CD14-positive monocyte (primary cell): ENCODE data around the gene EPHA3. TPM values are rescaled to one million over a fixed set of nuclear protein-coding genes. Genes with fewer than 3 reads are reported as not detected.

Experiments used
- DNase-seq, 3 donors: peaks; one replicate each; pipeline ENCODE4 v3.0.0-alpha.2; 2011 to 2022
- H2AFZ ChIP-seq: 2 replicates; pipeline ENCODE4 v1.6.0; 2012; ENCODE audit warnings: mild to moderate bottlenecking, low read depth, low read length, inconsistent platforms; ENCODE audit not compliant: insufficient read depth, poor library complexity, severe bottlenecking
- H3K27ac ChIP-seq, 2 donors: 1 replicate in 1 of 2; 2 replicates in 1 of 2; pipeline ENCODE4 v1.5.1; 2012 to 2013; ENCODE audit warnings: low read length in 2 of 2, control low read depth in 1 of 2, inconsistent platforms in 1 of 2, low read depth in 1 of 2, mild to moderate bottlenecking in 1 of 2
- H3K27me3 ChIP-seq, 2 donors: one replicate each; pipeline versions ENCODE4 v1.6.0 to v1.6.1; 2011 to 2013; ENCODE audit warnings: low read length in 2 of 2; ENCODE audit not compliant: control insufficient read depth in 2 of 2, insufficient read depth in 2 of 2
- H3K36me3 ChIP-seq, 2 donors: replicated peaks in 1 of 2; 1 replicate in 1 of 2; 2 replicates in 1 of 2; pipeline versions ENCODE4 v1.5.1 to v1.6.1; 2012 to 2013; ENCODE audit warnings: low read length in 2 of 2, control low read depth in 1 of 2, inconsistent platforms in 1 of 2, mild to moderate bottlenecking in 1 of 2; ENCODE audit not compliant: insufficient read depth in 2 of 2, control insufficient read depth in 1 of 2
- H3K4me1 ChIP-seq, 2 donors: 1 replicate in 1 of 2; 2 replicates in 1 of 2; pipeline versions ENCODE4 v1.5.1 to v1.6.1; 2012 to 2013; ENCODE audit warnings: low read length in 2 of 2, control low read depth in 1 of 2, inconsistent platforms in 1 of 2, mild to moderate bottlenecking in 1 of 2, moderate library complexity in 1 of 2; ENCODE audit not compliant: insufficient read depth in 2 of 2, control insufficient read depth in 1 of 2
- H3K4me2 ChIP-seq: replicated peaks from 2 replicates; pipeline ENCODE3; 2012; ENCODE audit warnings: low read length, moderate library complexity, mild to moderate bottlenecking; ENCODE audit not compliant: poor library complexity, severe bottlenecking; ENCODE audit errors: extremely low read depth
- H3K4me3 ChIP-seq, 3 experiments: fragments of 200-600 bp in 1 of 3; sonication (generic) in 1 of 3; replicated peaks in 1 of 3; 1 replicate in 2 of 3; 2 replicates in 1 of 3; pipeline ENCODE4 v1.5.1; 2011 to 2013; ENCODE audit warnings: low read length in 3 of 3, mild to moderate bottlenecking in 3 of 3, control low read depth in 2 of 3, low read depth in 2 of 3, inconsistent platforms in 1 of 3, moderate library complexity in 1 of 3
- H3K79me2 ChIP-seq: 2 replicates; pipeline ENCODE4 v1.6.0; 2012; ENCODE audit warnings: mild to moderate bottlenecking, control low read depth, inconsistent platforms, low read length, moderate library complexity; ENCODE audit not compliant: insufficient read depth
- H3K9ac ChIP-seq: 2 replicates; pipeline ENCODE4 v1.6.0; 2017; ENCODE audit warnings: low read length, mild to moderate bottlenecking; ENCODE audit not compliant: insufficient read depth, poor library complexity, severe bottlenecking
- H3K9me3 ChIP-seq, 2 donors: replicated peaks in 1 of 2; 1 replicate in 1 of 2; 2 replicates in 1 of 2; pipeline versions ENCODE4 v1.5.1 to v1.6.1; 2012 to 2013; ENCODE audit warnings: low read length in 2 of 2, control low read depth in 1 of 2; ENCODE audit not compliant: control insufficient read depth in 1 of 2, insufficient read depth in 1 of 2
- H4K20me1 ChIP-seq: 2 replicates; pipeline ENCODE4 v1.6.0; 2012; ENCODE audit warnings: mild to moderate bottlenecking, low read length, control low read depth, moderate library complexity; ENCODE audit not compliant: insufficient read depth
- H3K27ac Mint-ChIP-seq, 7 donors: one replicate each; pipeline ENCODE4 v1.8.0; 2020; ENCODE audit warnings: mild to moderate bottlenecking in 7 of 7, mixed read lengths in 7 of 7, moderate library complexity in 6 of 7, inconsistent platforms in 2 of 7
- H3K27me3 Mint-ChIP-seq, 3 donors: one replicate each; pipeline ENCODE4 v1.8.0; 2021 to 2022; ENCODE audit warnings: low read depth in 3 of 3, mild to moderate bottlenecking in 3 of 3, mixed read lengths in 3 of 3, moderate library complexity in 3 of 3, inconsistent platforms in 1 of 3
- H3K36me3 Mint-ChIP-seq, 2 donors: one replicate each; pipeline ENCODE4 v1.8.0; 2020; ENCODE audit warnings: mixed read lengths in 2 of 2, inconsistent platforms in 1 of 2, mild to moderate bottlenecking in 1 of 2
- H3K4me1 Mint-ChIP-seq: one replicate; pipeline ENCODE4 v1.8.0; 2020; ENCODE audit warnings: mild to moderate bottlenecking, mixed read lengths
- H3K4me3 Mint-ChIP-seq, 2 donors: one replicate each; pipeline ENCODE4 v1.8.0; 2020; ENCODE audit warnings: mild to moderate bottlenecking in 2 of 2, mixed read lengths in 2 of 2, moderate library complexity in 1 of 2
- H3K9me3 Mint-ChIP-seq, 7 donors: one replicate each; pipeline ENCODE4 v1.8.0; 2020 to 2022; ENCODE audit warnings: mixed read lengths in 7 of 7, mild to moderate bottlenecking in 6 of 7, moderate library complexity in 6 of 7, inconsistent platforms in 2 of 7
- WGBS: methylation state at CpG from one replicate; pipeline ENCODE4 v1.1.5; 2013; ENCODE audit warnings: missing lambda C conversion rate; ENCODE audit not compliant: insufficient coverage; 5-methylcytosine and 5-hydroxymethylcytosine counted together
- intact Hi-C, 2 donors: fragments of 100-400 bp; cut with micrococcal nuclease; formaldehyde crosslinking; loops; one replicate each; pipeline versions ENCODE4 v1.15.0 to v1.15.1; 2023
- polyA plus RNA-seq, 3 donors: library from polyadenylated mRNA; depleted of rRNA in 1 of 3; unstranded in 2 of 3; stranded (reverse) in 1 of 3; fragments of 300-500 nt in 2 of 3; fragments of >200 nt in 1 of 3; fragmentation: Illumina TruSeq in 2 of 3; gene quantifications; 1 replicate in 2 of 3; 2 replicates in 1 of 3; pipeline ENCODE4 v1.2.3, GENCODE V29; 2012 to 2021
- TF ChIP-seq, protein P1 (sequence below): fragments of 200-600 bp; IDR thresholded peaks from one replicate; pipeline ENCODE4 v1.8.0; 2022; ENCODE audit warnings: antibody characterized with exemption, mild to moderate bottlenecking

EPHA3 gene
- polyA plus RNA-seq, 3 donors = not detected

GRCh38 chr3:89446593-89446992 lies 339.2 kb downstream of the EPHA3 start:
- Histone ChIP-seq H3K27ac (no peak overlapping the region), H3K4me1 (no peaks in the 10 kb centered on the region), H4K20me1 (no peaks in the 10 kb centered on the region), H3K9me3 (no peaks in the 10 kb centered on the region), H2AFZ (no peak overlapping the region), H3K9ac (no peak overlapping the region), H3K79me2 (no peaks in the 10 kb centered on the region), H3K27me3 (no peaks in the 10 kb centered on the region), H3K4me2 (no peak overlapping the region), H3K36me3 (no peaks in the 10 kb centered on the region), H3K4me3 (no peak overlapping the region)
- H3K27me3 Mint-ChIP-seq = no peaks in the 10 kb centered on the region
- no peaks in the 10 kb centered on the region for H3K36me3 Mint-ChIP-seq
- TF ChIP-seq, protein P1, sequence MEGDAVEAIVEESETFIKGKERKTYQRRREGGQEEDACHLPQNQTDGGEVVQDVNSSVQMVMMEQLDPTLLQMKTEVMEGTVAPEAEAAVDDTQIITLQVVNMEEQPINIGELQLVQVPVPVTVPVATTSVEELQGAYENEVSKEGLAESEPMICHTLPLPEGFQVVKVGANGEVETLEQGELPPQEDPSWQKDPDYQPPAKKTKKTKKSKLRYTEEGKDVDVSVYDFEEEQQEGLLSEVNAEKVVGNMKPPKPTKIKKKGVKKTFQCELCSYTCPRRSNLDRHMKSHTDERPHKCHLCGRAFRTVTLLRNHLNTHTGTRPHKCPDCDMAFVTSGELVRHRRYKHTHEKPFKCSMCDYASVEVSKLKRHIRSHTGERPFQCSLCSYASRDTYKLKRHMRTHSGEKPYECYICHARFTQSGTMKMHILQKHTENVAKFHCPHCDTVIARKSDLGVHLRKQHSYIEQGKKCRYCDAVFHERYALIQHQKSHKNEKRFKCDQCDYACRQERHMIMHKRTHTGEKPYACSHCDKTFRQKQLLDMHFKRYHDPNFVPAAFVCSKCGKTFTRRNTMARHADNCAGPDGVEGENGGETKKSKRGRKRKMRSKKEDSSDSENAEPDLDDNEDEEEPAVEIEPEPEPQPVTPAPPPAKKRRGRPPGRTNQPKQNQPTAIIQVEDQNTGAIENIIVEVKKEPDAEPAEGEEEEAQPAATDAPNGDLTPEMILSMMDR = no peak
- H3K4me1 Mint-ChIP-seq = no peaks in the 10 kb centered on the region
- no CpG with 5 or more reads among the region's 1 CpG for WGBS
- H3K4me3 Mint-ChIP-seq = no peak overlapping the region
- H3K27ac Mint-ChIP-seq = no peak overlapping the region
- intact Hi-C loops = no loop called here
- peaks cover 0 to 10% (median under 1%) of the 10 kb centered on the region in 7 donors for H3K9me3 Mint-ChIP-seq
- no peak for DNase-seq

DNA sequence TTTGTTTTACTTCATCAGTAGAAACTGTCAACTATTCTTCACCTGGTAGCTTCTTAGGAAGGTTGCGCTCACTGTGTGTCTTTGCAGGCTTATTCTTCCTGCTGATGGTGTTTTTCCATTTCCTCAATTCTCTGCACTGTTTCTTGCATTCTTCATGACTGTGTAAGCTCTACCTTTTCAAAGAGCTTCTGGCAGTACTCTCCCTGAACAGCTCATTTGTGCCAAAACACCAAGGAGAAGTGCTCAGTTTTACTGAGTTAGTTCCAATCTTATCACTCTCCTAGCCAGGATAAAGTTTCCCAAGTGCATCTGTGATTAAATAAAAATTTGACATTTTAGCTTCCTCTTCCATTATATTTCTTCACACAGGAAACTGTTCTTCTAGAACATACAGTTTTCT lies 339.8 kb downstream of the EPHA3 start:
- no peak overlapping the region for H3K4me2 ChIP-seq
- intact Hi-C loops = no loop called here
- H3K9me3 Mint-ChIP-seq = peaks cover 0 to 10% (median 2%) of the 10 kb centered on the region in 7 donors
- H3K79me2 ChIP-seq = no peaks in the 10 kb centered on the region
- H3K9ac ChIP-seq = no peak overlapping the region
- no peaks in the 10 kb centered on the region for H3K9me3 ChIP-seq
- TF ChIP-seq, protein P1 = no peak
- H3K27ac Mint-ChIP-seq = no peak overlapping the region
- no peaks in the 10 kb centered on the region for H3K27me3 ChIP-seq
- no CpG with 5 or more reads among the region's 1 CpG for WGBS
- peaks cover 0 to 1% (median 0%) of the 10 kb centered on the region in 3 donors for H3K27me3 Mint-ChIP-seq
- no peak overlapping the region for H3K4me3 ChIP-seq
- H3K4me3 Mint-ChIP-seq = no peak overlapping the region
- H3K4me1 Mint-ChIP-seq = no peaks in the 10 kb centered on the region
- no peak overlapping the region for H3K27ac ChIP-seq
- H4K20me1 ChIP-seq = no peaks in the 10 kb centered on the region
- DNase-seq = no peak
- no peak overlapping the region for H2AFZ ChIP-seq
- H3K4me1 ChIP-seq = no peaks in the 10 kb centered on the region
- H3K36me3 Mint-ChIP-seq = no peaks in the 10 kb centered on the region
- H3K36me3 ChIP-seq = no peaks in the 10 kb centered on the region
